GM19238 (cell line): Measurements from ENCODE around the gene XYLB.

ENCODE experiments used
- DNase-seq: peaks from one replicate; pipeline ENCODE4 v3.0.0; 2011; ENCODE audit warnings: low spot score; ENCODE audit not compliant: insufficient read length

The XYLB gene

GRCh38 chr3:38364721-38365400 lies 18.3 kb downstream of the XYLB start:
- DNase-seq = no peak

DNA sequence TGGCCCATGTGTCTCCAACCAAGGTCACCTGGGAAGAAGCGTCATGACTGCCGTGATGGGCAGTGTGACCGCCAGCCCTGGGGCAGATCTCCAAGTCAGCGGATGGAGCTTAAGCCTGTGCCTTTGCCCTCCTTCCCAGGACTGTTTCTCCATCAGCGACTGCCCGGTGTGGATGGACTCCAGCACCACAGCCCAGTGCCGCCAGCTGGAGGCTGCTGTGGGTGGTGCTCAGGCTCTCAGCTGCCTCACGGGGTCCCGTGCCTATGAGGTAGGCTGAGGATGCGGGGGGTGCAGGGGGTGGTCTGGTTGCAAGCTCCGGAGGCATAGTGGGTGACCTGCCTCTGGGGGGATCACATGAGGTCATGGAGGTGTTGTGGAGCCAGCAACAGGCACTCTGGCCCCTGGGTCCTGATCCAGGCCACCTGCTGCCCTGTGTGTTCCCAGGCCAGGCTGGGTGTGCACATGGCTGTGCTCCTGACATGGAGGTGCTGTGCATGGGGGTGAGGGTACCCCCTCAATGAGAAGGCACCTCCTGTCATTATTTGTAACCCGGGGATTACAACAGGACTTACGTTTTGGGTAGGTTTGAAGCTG lies 19.0 kb downstream of the XYLB start:
- DNase-seq = no peak

DNA sequence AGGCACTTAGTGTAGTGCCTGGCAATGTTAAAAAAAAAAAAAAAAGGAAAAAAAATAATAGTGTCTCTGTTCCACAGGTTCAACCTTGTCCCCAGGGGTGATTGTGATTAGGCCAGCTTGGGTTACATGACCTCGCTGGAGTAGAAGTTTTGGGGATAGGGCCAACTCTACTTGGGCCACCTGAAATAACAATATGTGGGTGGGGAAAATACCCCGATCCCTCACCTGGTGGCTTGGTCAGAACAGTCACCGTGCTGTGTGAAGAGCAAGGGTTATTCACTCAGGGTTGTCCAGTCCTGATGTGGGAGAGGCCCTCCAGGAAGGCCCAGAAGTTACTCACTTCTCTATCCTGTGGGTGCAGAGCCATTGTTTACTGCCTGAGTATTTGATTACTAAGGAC lies 19.5 kb downstream of the XYLB start:
- DNase-seq = no peak

DNA sequence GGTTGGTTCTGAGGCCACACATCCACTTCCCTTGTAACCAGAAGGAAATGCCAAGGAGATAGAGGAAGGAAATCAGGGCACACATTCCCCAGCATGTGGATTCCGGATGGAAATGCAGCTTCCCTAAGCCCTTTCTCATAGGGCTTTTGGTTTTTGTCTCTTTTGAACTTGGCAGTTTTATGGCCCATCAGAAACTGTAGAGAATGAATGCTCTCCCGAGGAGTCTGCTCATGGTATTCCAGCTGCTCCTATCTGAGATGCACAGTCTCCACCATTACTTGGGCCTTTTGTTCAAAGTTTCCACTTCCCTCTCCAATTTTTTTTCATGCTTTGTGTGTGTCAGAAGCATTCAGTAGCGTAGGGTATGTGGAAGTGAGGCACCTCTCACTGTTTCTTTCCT lies 21.2 kb downstream of the XYLB start:
- DNase-seq = no peak

- no peak for DNase-seq
These were observed 21.7 kb downstream of the XYLB start for GRCh38 chr3:38368238-38368637.

DNA sequence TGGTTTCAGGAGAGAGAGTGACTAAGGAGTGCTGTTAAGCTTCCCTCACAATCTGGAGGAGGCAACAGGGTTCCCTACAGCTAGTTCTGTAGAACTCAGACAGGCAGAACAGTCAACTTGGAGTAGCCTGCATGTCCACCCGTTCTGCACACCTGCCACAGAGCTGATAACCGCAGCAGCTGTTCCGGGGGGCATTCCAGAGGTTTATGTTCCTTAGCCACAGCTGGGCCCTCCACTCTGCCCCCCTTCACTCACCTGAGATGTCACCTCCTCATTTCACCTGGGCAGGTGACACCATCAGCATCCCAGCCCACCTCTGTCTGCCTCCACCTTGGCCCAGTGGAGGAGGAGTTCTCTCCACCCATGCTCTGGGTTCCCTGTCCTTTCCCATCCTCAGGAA lies 22.6 kb downstream of the XYLB start:
- no peak for DNase-seq

GRCh38 chr3:38370149-38370548 lies 23.6 kb downstream of the XYLB start:
- DNase-seq = no peak

- DNase-seq = no peak
These were observed 24.3 kb downstream of the XYLB start for GRCh38 chr3:38370861-38371260.

- DNase-seq = no peak
These were observed 25.1 kb downstream of the XYLB start for GRCh38 chr3:38371541-38372213.

DNA sequence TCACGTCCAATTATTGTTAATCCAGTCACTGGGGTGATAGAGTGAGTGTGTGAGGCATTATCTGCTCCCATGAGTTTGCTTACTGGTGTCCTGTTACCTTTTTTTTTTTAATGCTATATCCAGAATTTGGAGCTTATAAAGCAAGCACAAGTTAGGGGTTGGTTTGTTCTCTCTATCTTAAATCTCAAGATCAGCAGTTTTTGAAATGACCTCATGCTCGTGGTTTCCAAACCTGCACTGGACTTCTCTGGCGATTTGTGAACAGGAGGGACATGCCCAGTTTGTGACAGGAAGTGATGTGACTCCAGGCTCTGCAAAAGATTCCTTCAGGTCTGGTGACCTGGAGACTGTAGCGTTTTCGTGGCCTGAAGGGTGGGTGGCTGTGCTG lies 25.6 kb downstream of the XYLB start:
- DNase-seq = no peak

GRCh38 chr3:38374221-38374620 lies 27.6 kb downstream of the XYLB start:
- DNase-seq = no peak

DNA sequence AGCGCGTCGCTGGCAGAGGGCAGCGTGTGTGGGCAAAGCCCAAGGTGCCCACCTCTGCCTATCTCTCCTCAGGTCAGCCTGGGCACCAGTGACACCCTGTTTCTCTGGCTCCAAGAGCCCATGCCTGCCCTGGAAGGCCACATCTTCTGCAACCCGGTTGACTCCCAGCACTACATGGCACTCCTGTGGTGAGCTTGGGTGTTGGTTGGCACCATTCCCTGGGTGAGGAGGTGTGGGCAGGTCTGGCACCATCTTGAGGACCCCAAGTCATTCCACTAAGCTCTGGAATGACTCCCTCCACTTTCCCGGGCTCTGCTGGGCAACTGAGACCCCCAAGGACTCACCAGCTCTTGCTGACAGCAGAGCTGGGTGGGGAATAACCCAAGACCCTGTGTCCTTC lies 28.5 kb downstream of the XYLB start:
- no peak for DNase-seq

DNA sequence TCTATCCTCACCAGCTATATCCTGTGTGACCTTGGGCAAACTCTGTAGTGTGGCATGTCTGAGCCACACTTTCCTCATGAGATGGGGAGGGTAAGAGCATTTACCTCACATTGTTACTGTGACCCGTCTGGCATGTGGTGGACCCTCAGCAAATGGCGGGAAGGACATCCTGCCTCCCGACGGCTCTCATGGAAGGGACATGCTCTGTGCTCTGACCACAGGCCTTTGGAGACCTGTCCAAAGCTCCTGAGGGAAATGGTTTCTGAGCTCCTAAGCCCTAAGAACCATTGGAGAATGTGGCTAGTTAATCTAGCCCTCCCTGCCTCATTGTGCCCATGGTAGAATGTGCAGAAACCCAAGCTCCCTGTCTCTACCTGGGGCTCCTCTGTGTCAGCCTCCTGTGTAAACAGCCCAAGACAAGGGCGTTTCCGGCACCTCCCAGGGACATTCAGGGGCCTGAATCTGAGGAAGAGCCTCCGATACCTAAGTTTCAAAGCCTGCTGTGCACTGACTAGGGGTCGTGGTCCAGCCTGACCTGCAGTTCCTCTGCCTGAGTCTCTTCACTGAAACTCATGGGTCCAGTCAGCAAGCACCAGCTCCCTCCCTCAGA lies 29.0 kb downstream of the XYLB start:
- DNase-seq = no peak

DNA sequence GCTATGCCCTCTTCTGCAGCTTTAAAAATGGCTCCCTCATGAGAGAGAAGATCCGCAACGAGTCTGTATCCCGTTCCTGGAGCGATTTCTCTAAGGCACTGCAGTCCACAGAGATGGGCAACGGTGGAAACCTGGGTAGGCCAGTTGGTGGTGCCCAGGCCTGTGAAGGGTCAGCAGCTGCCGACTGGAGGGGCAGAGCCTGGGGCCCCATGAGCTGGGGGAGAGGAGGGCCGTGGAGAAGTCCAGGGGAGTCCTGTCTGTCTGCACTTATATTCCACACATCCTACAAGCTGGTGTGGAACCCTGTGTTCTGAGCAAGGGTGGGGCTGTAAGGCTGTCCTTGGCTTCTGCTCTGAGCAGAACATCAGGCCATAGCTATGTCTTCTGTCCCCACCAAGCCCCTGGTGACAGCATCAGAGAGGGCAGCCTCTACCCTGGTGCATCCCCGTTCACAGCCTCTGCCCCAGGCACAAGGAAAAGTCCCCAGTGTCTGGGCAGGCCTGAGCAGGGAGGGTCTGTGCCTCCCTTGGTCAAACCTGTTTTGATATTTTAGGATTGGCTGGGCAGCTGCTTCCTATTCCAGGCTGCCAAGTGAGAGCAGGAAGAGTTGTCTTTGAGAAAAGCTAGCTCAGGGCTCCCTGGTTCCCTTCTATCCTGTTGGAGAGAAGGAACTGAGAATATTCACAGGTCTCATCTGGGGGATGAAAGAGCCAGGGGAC lies 29.7 kb downstream of the XYLB start:
- DNase-seq = no peak

DNA sequence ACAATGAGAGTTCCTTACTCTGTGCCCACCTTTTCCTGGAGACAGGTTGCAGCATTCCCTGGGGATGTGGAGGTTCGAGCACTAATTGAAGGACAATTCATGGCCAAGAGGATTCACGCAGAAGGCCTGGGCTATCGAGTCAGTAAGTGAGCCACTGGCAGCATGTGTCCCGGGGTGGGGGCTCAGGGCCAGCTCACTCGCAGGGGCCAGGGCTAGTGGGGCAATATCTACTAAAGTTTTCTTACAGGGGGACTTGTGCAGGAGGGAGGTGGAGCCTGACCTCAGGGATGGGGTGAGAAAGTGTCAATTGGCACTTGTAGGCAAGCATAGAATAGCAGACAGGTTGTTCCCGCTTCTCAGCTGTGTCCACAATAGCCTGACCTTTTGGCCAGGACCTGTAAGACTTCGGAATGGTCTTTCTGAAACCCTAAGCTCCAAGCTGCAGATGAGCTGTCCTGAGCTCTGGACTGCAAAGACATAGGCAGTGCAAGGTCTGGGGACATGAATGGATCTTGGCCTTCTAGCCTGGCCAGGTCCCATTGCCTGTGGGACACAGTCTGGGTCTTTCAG lies 32.7 kb downstream of the XYLB start:
- DNase-seq = no peak

GRCh38 chr3:38382506-38383080 lies 36.0 kb downstream of the XYLB start:
- DNase-seq = no peak

- DNase-seq = no peak
These were observed 36.7 kb downstream of the XYLB start for GRCh38 chr3:38383156-38383875.

DNA sequence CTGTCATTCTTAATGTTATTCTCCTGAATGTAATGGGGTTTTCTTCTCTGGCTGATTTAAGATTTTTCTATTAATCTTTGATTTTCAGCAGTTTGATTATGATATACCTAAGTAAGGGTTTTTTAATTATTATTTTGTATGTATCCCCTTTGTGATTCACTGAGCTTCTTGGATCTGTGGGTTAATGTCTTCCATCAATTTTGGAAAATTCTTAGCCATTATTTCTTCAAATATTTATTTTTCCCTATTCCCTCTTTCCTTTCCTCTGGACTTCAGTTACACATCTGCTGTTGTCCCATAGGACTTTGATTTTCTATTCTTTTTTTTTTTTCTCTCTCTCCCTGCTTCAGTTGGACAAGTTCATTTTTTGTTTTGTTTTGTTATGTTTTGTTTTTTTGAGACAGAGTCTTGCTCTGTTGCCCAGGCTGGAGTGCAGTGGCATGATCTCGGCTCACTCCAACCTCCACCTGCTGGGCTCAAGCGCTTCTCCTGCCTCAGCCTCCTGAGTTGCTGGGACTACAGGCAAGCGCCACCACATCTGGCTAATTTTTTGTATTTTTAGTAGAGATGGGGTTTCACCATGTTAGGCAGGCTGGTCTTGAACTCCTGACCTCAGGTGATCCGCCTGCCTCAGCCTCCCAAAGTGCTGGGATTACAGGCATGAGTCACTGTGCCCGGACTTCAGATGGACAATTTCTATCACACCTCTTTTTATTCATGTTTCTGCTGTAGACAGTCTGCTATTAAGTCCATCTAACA lies 40.6 kb downstream of the XYLB start:
- no peak for DNase-seq

DNA sequence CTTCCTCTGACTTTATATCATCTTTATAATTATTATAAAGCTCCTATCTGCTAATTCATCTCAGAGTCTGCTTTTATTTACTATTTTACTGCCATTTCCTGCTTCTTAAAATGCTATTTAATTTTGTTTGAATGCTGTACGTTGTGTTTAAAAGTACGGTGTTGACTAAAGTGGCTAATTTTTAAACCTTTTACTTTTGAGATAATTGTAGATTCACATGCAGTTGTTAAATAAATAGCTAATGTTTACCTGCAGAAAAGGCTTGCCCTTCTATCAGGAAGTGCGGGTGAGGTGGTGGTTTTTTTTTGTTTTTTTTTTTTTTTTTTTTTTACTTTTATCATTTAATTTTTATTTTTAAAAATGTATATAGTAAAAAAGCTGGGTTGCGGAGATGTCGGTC lies 41.3 kb downstream of the XYLB start:
- no peak for DNase-seq
